GM18505 (cell line): ENCODE data around the gene STAT3.
"Not testable (repeated sequence)": the region's sequence is repeated elsewhere in the genome, so short reads cannot be mapped to it uniquely, and the experiment has no call there.

ENCODE experiments used
- ATAC-seq: cut with Tn5 transposase; IDR thresholded peaks from one replicate; pipeline ENCODE4 v1.9.1; 2021; ENCODE audit not compliant: unreplicated experiment
- POLR2A ChIP-seq: IDR thresholded peaks from 4 replicates; pipeline ENCODE4 v1.6.1; 2011; ENCODE audit warnings: borderline replicate concordance; ENCODE audit not compliant: insufficient read depth, insufficient read length; ENCODE audit errors: extremely low read depth

The STAT3 gene

GRCh38 chr17:42337442-42337841 is 50.8 kb downstream of the STAT3 start:
- ATAC-seq, result no peak
- TF ChIP-seq POLR2A, result no peak

GRCh38 chr17:42334677-42335076 is 53.6 kb downstream of the STAT3 start:
- TF ChIP-seq POLR2A, result no peak
- no peak for ATAC-seq

- no peak for TF ChIP-seq POLR2A
- ATAC-seq, result no peak
Observed at GRCh38 chr17:42333053-42333452, 55.2 kb downstream of the STAT3 start.

- TF ChIP-seq POLR2A, result no peak
- no peak for ATAC-seq
Observed at GRCh38 chr17:42329025-42329976, 58.9 kb downstream of the STAT3 start.

- TF ChIP-seq POLR2A, result no peak
- ATAC-seq, result no peak
Observed at GRCh38 chr17:42325026-42325425, 63.2 kb downstream of the STAT3 start.

- ATAC-seq, result no peak
Observed at GRCh38 chr17:42323268-42323773, 64.9 kb downstream of the STAT3 start.

GRCh38 chr17:42322382-42323267 is 65.6 kb downstream of the STAT3 start:
- TF ChIP-seq POLR2A, result peak; percentile 18
- peak; percentile 60 for ATAC-seq

More at GRCh38 chr17:42323268-42323773, 64.9 kb downstream of the STAT3 start:
- no peak for TF ChIP-seq POLR2A

GRCh38 chr17:42321555-42321954 is 66.7 kb downstream of the STAT3 start:
- ATAC-seq, result no peak
- TF ChIP-seq POLR2A, result no peak

- ATAC-seq, result not testable (repeated sequence)
Observed at GRCh38 chr17:42317967-42318366, 70.3 kb downstream of the STAT3 start.

- ATAC-seq, result no peak
- TF ChIP-seq POLR2A, result no peak
Observed at GRCh38 chr17:42317266-42317845, 70.9 kb downstream of the STAT3 start.

GRCh38 chr17:42316755-42317154 is 71.5 kb downstream of the STAT3 start:
- no peak for TF ChIP-seq POLR2A
- ATAC-seq, result no peak

- ATAC-seq, result no peak
Observed at GRCh38 chr17:42315402-42316156, 72.7 kb downstream of the STAT3 start.

More at GRCh38 chr17:42315402-42316156, 72.7 kb downstream of the STAT3 start:
- TF ChIP-seq POLR2A, result no peak
